Heart left ventricle (tissue), 13 donors: Measurements from ENCODE around the gene MS4A10.

Experiments used
- POLR2A ChIP-seq, 2 donors: fragments of 450-650 bp; IDR thresholded peaks; one replicate each; pipeline ENCODE4 v1.6.1; 2017; ENCODE audit warnings: antibody characterized with exemption in 2 of 2, mild to moderate bottlenecking in 2 of 2, moderate library complexity in 2 of 2
- TF ChIP-seq, protein P1 (sequence below), 12 donors: fragments of 200-600 bp; sonication (generic) in 4 of 12; IDR thresholded peaks; one replicate each; pipeline versions ENCODE4 v1.5.0 to v1.8.0; 2018 to 2022; ENCODE audit warnings: antibody characterized with exemption in 12 of 12, mild to moderate bottlenecking in 5 of 12
- donor health status: ischemic (EF 13 %, LVEDD 7.1; RV severe dilation, severe dysfunction).
- donor health status: DM: no; HTN: yes; CAD: no.
- donor health status: DM: no; HTN: no; CAD: no.
- donor health status: ischemic (EF 25% LVEDD 6.9; RV normal size, moderate dysfunction).
- donor health status: ischemic (EF 25% LVEDD 5.7; RV mildly dilated, moderate dysfunction).
- donor health status: ischemic (EF 35%, LVEDD 5.7; RV mildly dilated, moderate dysfunction).
- donor health status: nonischemic (EF 11% LVEDD 7.7; RV severe dilation, severe dysfunction).
- donor health status: DM: yes; HTN: yes; CAD: no.
- donor health status: PGD.
- donor health status: ischemic (EF 29% LVEDD 5.4; RV normal size, mild dysfunction).
- donor health status: nonischemic (EF 23%, LVEDD 6.1; RV moderate dilation, normal function).

- TF ChIP-seq, protein P1, sequence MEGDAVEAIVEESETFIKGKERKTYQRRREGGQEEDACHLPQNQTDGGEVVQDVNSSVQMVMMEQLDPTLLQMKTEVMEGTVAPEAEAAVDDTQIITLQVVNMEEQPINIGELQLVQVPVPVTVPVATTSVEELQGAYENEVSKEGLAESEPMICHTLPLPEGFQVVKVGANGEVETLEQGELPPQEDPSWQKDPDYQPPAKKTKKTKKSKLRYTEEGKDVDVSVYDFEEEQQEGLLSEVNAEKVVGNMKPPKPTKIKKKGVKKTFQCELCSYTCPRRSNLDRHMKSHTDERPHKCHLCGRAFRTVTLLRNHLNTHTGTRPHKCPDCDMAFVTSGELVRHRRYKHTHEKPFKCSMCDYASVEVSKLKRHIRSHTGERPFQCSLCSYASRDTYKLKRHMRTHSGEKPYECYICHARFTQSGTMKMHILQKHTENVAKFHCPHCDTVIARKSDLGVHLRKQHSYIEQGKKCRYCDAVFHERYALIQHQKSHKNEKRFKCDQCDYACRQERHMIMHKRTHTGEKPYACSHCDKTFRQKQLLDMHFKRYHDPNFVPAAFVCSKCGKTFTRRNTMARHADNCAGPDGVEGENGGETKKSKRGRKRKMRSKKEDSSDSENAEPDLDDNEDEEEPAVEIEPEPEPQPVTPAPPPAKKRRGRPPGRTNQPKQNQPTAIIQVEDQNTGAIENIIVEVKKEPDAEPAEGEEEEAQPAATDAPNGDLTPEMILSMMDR (IDR thresholded peaks at IDR 0.05), result no peak
- no peak for TF ChIP-seq POLR2A (IDR thresholded peaks at IDR 0.05)
These were observed 31.8 kb upstream of the MS4A10 start for GRCh38 chr11:60753309-60753708.
